Purkinje cell (primary cell): ENCODE measurements around the gene NEURL3. TPM values are rescaled to one million over a fixed set of nuclear protein-coding genes. Genes with fewer than 3 reads are reported as not detected.

Experiments used
- polyA plus RNA-seq: library from polyadenylated mRNA; unstranded; fragments of >200 nt; fragmentation: Nextera tagmentation; gene quantifications from 2 replicates; pipeline ENCODE4 v1.2.1, GENCODE V29; 2014

NEURL3 gene
- not detected in 2 replicates for polyA plus RNA-seq

GRCh38 chr2:96505231-96505889 is at the start of gene NEURL3:
NEURL3 (minus strand) TSS chr2:96505357; CDS start chr2:96505286, 71 bp downstream.

GRCh38 chr2:96536445-96537065 is 31.4 kb upstream of the NEURL3 start, which contains the start of gene ARID5A:
ARID5A (plus strand) TSS chr2:96536752; CDS start chr2:96536827, 75 bp downstream.

Other genes with a start within 250 kb of the NEURL3 start
- gene TMEM127, start 239.4 kb downstream of the NEURL3 start, polyA plus RNA-seq: 12.0 and 13.6 TPM in 2 replicates
- 28.3 and 34.6 TPM in 2 replicates for gene CIAO1, start 239.1 kb downstream of the NEURL3 start, polyA plus RNA-seq
- gene SNRNP200, start 199.8 kb downstream of the NEURL3 start, polyA plus RNA-seq: 21.1 and 26.0 TPM in 2 replicates
- 0.22 TPM in 1 of 2 replicates, not detected in the other for gene ITPRIPL1, start 180.0 kb downstream of the NEURL3 start, polyA plus RNA-seq
- gene NCAPH, start 169.6 kb downstream of the NEURL3 start, polyA plus RNA-seq: 0.08 TPM in 1 of 2 replicates, not detected in the other
- gene ARID5A, start 31.4 kb upstream of the NEURL3 start, polyA plus RNA-seq: 0.66 TPM in 1 of 2 replicates, not detected in the other
- 3.8 and 7.3 TPM in 2 replicates for gene KANSL3, start 133.0 kb upstream of the NEURL3 start, polyA plus RNA-seq
- gene FER1L5, start 137.4 kb upstream of the NEURL3 start, polyA plus RNA-seq: not detected in 2 replicates
- 15.8 and 17.2 TPM in 2 replicates for gene LMAN2L, start 234.7 kb upstream of the NEURL3 start, polyA plus RNA-seq